ENCODE measurements around the gene GCNT1. TPM values are rescaled to one million over a fixed set of nuclear protein-coding genes. Genes with fewer than 3 reads are reported as not detected.

The GCNT1 gene
- total and polyA plus RNA-seq, 2 donors (not counting 1 experiment from before 2014, with no cell fraction given) = 9.1 to 31.0 TPM

DNA sequence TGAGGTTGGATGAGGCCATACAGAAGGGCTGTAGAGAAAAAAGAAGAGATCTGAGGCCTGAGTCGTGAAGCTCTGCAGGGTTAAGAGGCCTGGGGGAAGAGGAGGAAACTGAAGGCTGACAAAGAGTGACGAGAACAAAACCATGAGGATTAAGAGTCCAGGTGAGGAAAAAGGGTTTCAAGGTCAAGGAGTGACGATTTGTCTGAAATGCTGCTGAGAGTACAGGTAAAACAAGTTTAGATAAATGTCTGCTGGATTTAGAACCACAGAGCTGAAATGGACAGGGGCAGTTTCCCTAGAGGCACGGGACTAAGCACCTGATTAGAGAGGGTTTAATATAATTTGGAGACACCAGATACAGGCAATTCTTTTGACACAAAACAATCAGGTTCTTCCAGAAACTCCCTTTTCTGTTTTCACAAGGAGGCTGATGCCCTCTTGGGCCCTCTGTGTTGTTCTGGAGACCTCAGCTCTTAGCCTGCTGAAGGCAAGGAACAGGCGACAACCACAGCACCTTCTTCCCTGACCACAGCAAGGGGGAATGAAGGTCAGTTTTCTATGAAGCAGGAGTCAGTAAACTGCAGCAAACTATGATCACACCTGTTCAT, 14.6 kb upstream of the GCNT1 start:
- H3K27me3 ChIP-seq (replicated peaks in 1 of 4; ENCODE audit: control extremely low read depth in 1 of 4, control insufficient read depth in 3 of 4, insufficient read depth in 4 of 4, low read length in 3 of 4) = no peaks in the 10 kb centered on the region
- 82% methylated on average over 3 of the region's 5 CpGs for WGBS (ENCODE audit: insufficient coverage)
- no peak overlapping the region for H3K9ac ChIP-seq (ENCODE audit: low read length)
- H3K4me2 ChIP-seq (replicated peaks; ENCODE audit: low read depth, low read length, poor library complexity, severe bottlenecking) = no peak overlapping the region
- H3K27ac Mint-ChIP-seq = no peak overlapping the region
- no peaks in the 10 kb centered on the region for H3K9me3 ChIP-seq (ENCODE audit: control extremely low read depth in 1 of 3, control insufficient read depth in 2 of 3, insufficient read depth in 1 of 3, low read length in 2 of 3)
- H3K27ac ChIP-seq (ENCODE audit: low read length in 2 of 2) = no peak overlapping the region
- no peak overlapping the region for H2AFZ ChIP-seq (ENCODE audit: insufficient read depth, low read depth, low read length, poor library complexity, severe bottlenecking)
- TF ChIP-seq, protein P1, sequence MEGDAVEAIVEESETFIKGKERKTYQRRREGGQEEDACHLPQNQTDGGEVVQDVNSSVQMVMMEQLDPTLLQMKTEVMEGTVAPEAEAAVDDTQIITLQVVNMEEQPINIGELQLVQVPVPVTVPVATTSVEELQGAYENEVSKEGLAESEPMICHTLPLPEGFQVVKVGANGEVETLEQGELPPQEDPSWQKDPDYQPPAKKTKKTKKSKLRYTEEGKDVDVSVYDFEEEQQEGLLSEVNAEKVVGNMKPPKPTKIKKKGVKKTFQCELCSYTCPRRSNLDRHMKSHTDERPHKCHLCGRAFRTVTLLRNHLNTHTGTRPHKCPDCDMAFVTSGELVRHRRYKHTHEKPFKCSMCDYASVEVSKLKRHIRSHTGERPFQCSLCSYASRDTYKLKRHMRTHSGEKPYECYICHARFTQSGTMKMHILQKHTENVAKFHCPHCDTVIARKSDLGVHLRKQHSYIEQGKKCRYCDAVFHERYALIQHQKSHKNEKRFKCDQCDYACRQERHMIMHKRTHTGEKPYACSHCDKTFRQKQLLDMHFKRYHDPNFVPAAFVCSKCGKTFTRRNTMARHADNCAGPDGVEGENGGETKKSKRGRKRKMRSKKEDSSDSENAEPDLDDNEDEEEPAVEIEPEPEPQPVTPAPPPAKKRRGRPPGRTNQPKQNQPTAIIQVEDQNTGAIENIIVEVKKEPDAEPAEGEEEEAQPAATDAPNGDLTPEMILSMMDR (IDR thresholded peaks at IDR 0.05) = no peak
- TF ChIP-seq EZH2 (IDR thresholded peaks at IDR 0.05; ENCODE audit: borderline replicate concordance, insufficient read depth, low read depth, low read length, poor library complexity, severe bottlenecking) = no peak
- ATAC-seq (ENCODE audit: low read depth) (no peak), DNase-seq (no peak)
- H3K27me3 Mint-ChIP-seq = no peaks in the 10 kb centered on the region
- H3K79me2 ChIP-seq (ENCODE audit: control insufficient read depth, insufficient read depth, low read length) = no peaks in the 10 kb centered on the region
- peaks cover 3 to 5% of the 10 kb centered on the region in 2 donors for H3K4me1 ChIP-seq (ENCODE audit: control insufficient read depth in 2 of 2, insufficient read depth in 2 of 2, low read length in 2 of 2)
- ChIA-PET POLR2A (interaction anchor here (0.6 kb wide), 1 partner anchor 65 kb away, joined by 5 read pairs; no protein-coding TSS in a partner anchor), CTCF (interaction anchor here (1.2 to 6.5 kb wide), 3 partner anchors 11 to 261 kb away, joined by 3 to 91 read pairs (median 13); no protein-coding TSS in a partner anchor)
- intact Hi-C loops (cut with micrococcal nuclease) = no loop called here
- peaks cover 2% of the 10 kb centered on the region for H3K4me1 Mint-ChIP-seq
- H3K4me3 Mint-ChIP-seq = no peak overlapping the region
- no peaks in the 10 kb centered on the region for H3K9me3 Mint-ChIP-seq (ENCODE audit: insufficient read depth)
- H3K4me3 ChIP-seq (ENCODE audit: control extremely low read depth in 1 of 5, extremely low read depth in 1 of 5, insufficient read depth in 1 of 5, low read depth in 2 of 5, low read length in 4 of 5) = no peak overlapping the region
- no peaks in the 10 kb centered on the region for H3K36me3 ChIP-seq (replicated peaks in 1 of 2; ENCODE audit: control extremely low read depth in 1 of 2, control insufficient read depth in 1 of 2, extremely low read depth in 1 of 2, insufficient read depth in 2 of 2, low read length in 1 of 2)
- no peaks in the 10 kb centered on the region for H4K20me1 ChIP-seq (ENCODE audit: control insufficient read depth, insufficient read depth, low read length, poor library complexity, severe bottlenecking)

DNA sequence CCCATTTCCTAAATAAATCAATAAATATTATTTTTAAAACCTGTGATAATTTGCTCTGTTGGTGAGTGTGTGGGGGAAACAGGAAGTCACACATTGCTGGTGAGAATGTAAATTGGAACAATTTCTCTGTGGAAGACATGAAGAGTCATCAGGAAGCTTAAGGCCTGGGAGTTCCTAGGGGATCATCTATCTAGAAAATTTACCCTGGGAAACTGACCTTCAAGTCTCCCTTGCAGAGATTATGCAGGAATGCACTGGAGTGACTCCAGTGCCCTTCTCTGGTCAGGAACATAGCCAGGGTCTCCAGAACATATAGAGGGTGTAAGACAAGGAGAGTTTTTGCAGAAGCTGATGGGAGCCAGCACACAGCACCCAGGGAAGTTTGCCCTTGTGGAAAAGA, 13.0 kb upstream of the GCNT1 start:
- intact Hi-C loops (cut with micrococcal nuclease) = loop anchor here (2.0 to 5.0 kb wide), 2 partner anchors 541 to 705 kb away; no protein-coding TSS in a partner anchor
- H3K36me3 ChIP-seq (replicated peaks in 1 of 2; ENCODE audit: control extremely low read depth in 1 of 2, control insufficient read depth in 1 of 2, extremely low read depth in 1 of 2, insufficient read depth in 2 of 2, low read length in 1 of 2) = no peaks in the 10 kb centered on the region
- no peak overlapping the region for H3K4me2 ChIP-seq (replicated peaks; ENCODE audit: low read depth, low read length, poor library complexity, severe bottlenecking)
- DNase-seq (no peak), ATAC-seq (ENCODE audit: low read depth) (no peak)
- no peaks in the 10 kb centered on the region for H3K27me3 ChIP-seq (replicated peaks in 1 of 4; ENCODE audit: control extremely low read depth in 1 of 4, control insufficient read depth in 3 of 4, insufficient read depth in 4 of 4, low read length in 3 of 4)
- no peak overlapping the region for H3K4me3 Mint-ChIP-seq
- no peaks in the 10 kb centered on the region for H4K20me1 ChIP-seq (ENCODE audit: control insufficient read depth, insufficient read depth, low read length, poor library complexity, severe bottlenecking)
- no peaks in the 10 kb centered on the region for H3K9me3 Mint-ChIP-seq (ENCODE audit: insufficient read depth)
- no peak overlapping the region for H3K9ac ChIP-seq (ENCODE audit: low read length)
- no peak overlapping the region for H3K27ac Mint-ChIP-seq
- CTCF ChIA-PET = interaction anchor here (1.0 to 9.6 kb wide), 5 partner anchors 12 to 705 kb away, joined by 3 to 151 read pairs (median 24); partner anchors contain the start of gene GCNT1
- no peak overlapping the region for H3K4me3 ChIP-seq (ENCODE audit: control extremely low read depth in 1 of 5, extremely low read depth in 1 of 5, insufficient read depth in 1 of 5, low read depth in 2 of 5, low read length in 4 of 5)
- POLR2A ChIA-PET = no interaction called here
- H2AFZ ChIP-seq (ENCODE audit: insufficient read depth, low read depth, low read length, poor library complexity, severe bottlenecking) = no peak overlapping the region
- TF ChIP-seq EZH2 (IDR thresholded peaks at IDR 0.05; ENCODE audit: borderline replicate concordance, insufficient read depth, low read depth, low read length, poor library complexity, severe bottlenecking) = no peak
- TF ChIP-seq, protein P1 (IDR thresholded peaks at IDR 0.05) = no peak
- H3K79me2 ChIP-seq (ENCODE audit: control insufficient read depth, insufficient read depth, low read length) = no peaks in the 10 kb centered on the region
- H3K4me1 Mint-ChIP-seq = peaks cover 2% of the 10 kb centered on the region
- H3K4me1 ChIP-seq (ENCODE audit: control insufficient read depth in 2 of 2, insufficient read depth in 2 of 2, low read length in 2 of 2) = peaks cover 3 to 5% of the 10 kb centered on the region in 2 donors
- no peak overlapping the region for H3K27ac ChIP-seq (ENCODE audit: low read length in 2 of 2)
- H3K27me3 Mint-ChIP-seq = no peaks in the 10 kb centered on the region
- no peaks in the 10 kb centered on the region for H3K9me3 ChIP-seq (ENCODE audit: control extremely low read depth in 1 of 3, control insufficient read depth in 2 of 3, insufficient read depth in 1 of 3, low read length in 2 of 3)
